PC-3 (cell line): ENCODE measurements around the gene METTL21A.

Experiments used
- CTCF ChIP-seq: fragments of 300-600 bp; sonication (generic); conservative IDR thresholded peaks from 2 replicates; pipeline ENCODE4 v1.5.1; 2017; ENCODE audit warnings: antibody characterized with exemption, low read depth, mild to moderate bottlenecking, low read length
- EZH2 ChIP-seq: fragments of 300-600 bp; sonication (generic); IDR thresholded peaks from one replicate; pipeline ENCODE4 v1.6.1; 2017; ENCODE audit warnings: antibody characterized with exemption, mild to moderate bottlenecking, low read length; ENCODE audit not compliant: unreplicated experiment

- no peak for TF ChIP-seq CTCF
- TF ChIP-seq EZH2: no peak
Measured at GRCh38 chr2:207635468-207636200, 10.4 kb upstream of the METTL21A start.
